Measurements from ENCODE around the gene ELK3.

Gene ELK3

DNA sequence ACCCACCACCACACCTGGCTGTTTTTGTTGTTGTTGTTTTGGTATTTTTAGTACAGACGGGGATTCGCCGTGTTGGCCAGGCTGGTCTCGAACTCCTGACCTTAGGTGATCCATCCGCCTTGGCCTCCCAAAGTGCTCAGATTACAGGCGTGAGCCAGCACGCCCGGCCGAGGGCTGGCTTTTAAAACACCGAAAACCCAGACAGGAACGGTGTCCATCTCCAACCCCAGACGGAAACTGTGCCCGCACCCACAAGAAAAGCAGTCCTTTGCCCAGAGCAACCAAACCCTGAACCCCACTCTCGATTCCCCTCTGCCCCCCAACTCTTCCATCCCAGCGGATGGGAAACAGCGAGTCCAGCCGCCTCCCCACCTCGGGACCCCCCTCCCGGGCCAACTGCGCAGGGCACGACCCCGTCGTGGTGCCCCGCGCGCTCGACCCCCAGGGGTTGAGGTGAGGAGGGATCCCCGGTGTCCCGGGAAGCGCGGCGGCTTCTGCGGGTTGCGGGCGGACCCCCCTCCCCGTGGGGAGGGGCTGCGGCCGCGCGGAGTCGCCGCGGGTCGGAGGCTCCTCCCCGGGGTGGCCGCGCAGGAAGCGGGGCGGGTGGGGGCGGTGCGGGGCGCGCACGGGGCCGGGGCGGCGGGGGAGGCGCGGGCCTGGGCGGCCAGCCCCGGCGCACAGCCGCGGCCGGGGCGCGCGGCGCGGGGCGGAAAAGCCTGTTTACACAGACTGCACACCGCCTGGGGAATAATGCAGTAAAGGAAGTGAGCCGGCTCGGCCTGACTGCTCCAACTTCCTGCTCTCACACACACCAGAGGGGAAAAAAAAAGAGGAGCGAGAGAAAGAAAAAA is at the start of gene ELK3:
TSS of gene ELK3 (plus strand) at position 651 of the 851 bp plus-strand sequence.
- DNase-seq = peak; percentile 67
- peak within 1 kb of the TSS; percentile 90 for H2AFZ ChIP-seq (ENCODE audit: low read depth, low read length)

DNA sequence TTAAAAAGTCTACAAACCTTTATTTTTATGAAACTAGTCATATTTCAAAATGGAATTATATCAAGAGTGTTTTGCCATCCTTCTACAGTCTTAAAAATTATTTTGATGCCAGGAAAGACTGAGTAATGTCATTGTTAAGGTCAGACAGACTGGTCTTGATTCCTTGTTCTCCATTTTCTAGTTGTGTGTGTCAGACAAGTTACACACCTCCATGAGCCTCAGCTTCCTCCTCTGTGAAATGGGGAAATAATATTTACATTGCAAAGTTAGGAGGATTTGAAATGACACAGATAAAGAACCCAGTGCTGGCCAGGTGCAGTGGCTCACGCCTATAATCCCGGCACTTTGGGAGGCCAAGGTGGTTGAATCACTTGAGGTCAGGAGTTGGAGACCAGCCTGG is 47.4 kb upstream of the ELK3 start:
- Histone ChIP-seq H3K4me2 (ENCODE audit: insufficient read depth, low read length) (no peak overlapping the region), H4K20me1 (ENCODE audit: insufficient read depth, low read length) (no peaks in the 10 kb centered on the region), H3K4me3 (ENCODE audit: low read depth in 1 of 2, low read length in 2 of 2) (no peak overlapping the region), H3K79me2 (ENCODE audit: insufficient read depth, low read length) (no peaks in the 10 kb centered on the region), H3K4me1 (ENCODE audit: insufficient read depth, low read length) (peaks cover 5% of the 10 kb centered on the region; the same call in 1 of the 2 replicates), H3K27me3 (ENCODE audit: insufficient read depth, low read length, poor library complexity) (no peaks in the 10 kb centered on the region), H3K36me3 (ENCODE audit: insufficient read depth, low read length) (no peaks in the 10 kb centered on the region), H3K9me3 (ENCODE audit: insufficient read depth, low read length, severe bottlenecking) (no peaks in the 10 kb centered on the region), H2AFZ (ENCODE audit: low read depth, low read length) (no peak overlapping the region), H3K9ac (ENCODE audit: low read depth, low read length) (no peak overlapping the region), H3K27ac (ENCODE audit: low read length) (no peak overlapping the region)
- no peak for TF ChIP-seq EZH2 (IDR thresholded peaks at IDR 0.05; ENCODE audit: borderline replicate concordance, low read depth, low read length, severe bottlenecking)
- TF ChIP-seq, protein P1, sequence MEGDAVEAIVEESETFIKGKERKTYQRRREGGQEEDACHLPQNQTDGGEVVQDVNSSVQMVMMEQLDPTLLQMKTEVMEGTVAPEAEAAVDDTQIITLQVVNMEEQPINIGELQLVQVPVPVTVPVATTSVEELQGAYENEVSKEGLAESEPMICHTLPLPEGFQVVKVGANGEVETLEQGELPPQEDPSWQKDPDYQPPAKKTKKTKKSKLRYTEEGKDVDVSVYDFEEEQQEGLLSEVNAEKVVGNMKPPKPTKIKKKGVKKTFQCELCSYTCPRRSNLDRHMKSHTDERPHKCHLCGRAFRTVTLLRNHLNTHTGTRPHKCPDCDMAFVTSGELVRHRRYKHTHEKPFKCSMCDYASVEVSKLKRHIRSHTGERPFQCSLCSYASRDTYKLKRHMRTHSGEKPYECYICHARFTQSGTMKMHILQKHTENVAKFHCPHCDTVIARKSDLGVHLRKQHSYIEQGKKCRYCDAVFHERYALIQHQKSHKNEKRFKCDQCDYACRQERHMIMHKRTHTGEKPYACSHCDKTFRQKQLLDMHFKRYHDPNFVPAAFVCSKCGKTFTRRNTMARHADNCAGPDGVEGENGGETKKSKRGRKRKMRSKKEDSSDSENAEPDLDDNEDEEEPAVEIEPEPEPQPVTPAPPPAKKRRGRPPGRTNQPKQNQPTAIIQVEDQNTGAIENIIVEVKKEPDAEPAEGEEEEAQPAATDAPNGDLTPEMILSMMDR (IDR thresholded peaks at IDR 0.05; ENCODE audit: borderline replicate concordance, extremely low read depth, low read length, poor library complexity, severe bottlenecking) = no peak
- ATAC-seq (ENCODE audit: insufficient read depth, low read depth) (no peak), DNase-seq (no peak)

More for the DNA sequence above, at the start of gene ELK3:
- Histone ChIP-seq H3K4me3 (ENCODE audit: low read depth in 1 of 2, low read length in 2 of 2) (peak within 1 kb of the TSS; percentile 92 to 99), H3K27ac (ENCODE audit: low read length) (peak within 1 kb of the TSS; percentile 86), H3K4me2 (ENCODE audit: insufficient read depth, low read length) (peak within 1 kb of the TSS; percentile 100), H3K79me2 (ENCODE audit: insufficient read depth, low read length) (peaks cover 27% of the 10 kb centered on the region), H3K9me3 (ENCODE audit: insufficient read depth, low read length, severe bottlenecking) (no peaks in the 10 kb centered on the region), H3K36me3 (ENCODE audit: insufficient read depth, low read length) (no peaks in the 10 kb centered on the region), H3K4me1 (ENCODE audit: insufficient read depth, low read length) (peaks cover 36% of the 10 kb centered on the region), H4K20me1 (ENCODE audit: insufficient read depth, low read length) (peaks cover 4% of the 10 kb centered on the region; the same call in 1 of the 2 replicates), H3K27me3 (ENCODE audit: insufficient read depth, low read length, poor library complexity) (no peaks in the 10 kb centered on the region), H3K9ac (ENCODE audit: low read depth, low read length) (peak within 1 kb of the TSS; percentile 82)
- no peak for TF ChIP-seq EZH2 (IDR thresholded peaks at IDR 0.05; ENCODE audit: borderline replicate concordance, low read depth, low read length, severe bottlenecking)
- TF ChIP-seq, protein P1 (IDR thresholded peaks at IDR 0.05; ENCODE audit: borderline replicate concordance, extremely low read depth, low read length, poor library complexity, severe bottlenecking) = no peak
- ATAC-seq (ENCODE audit: insufficient read depth, low read depth) = peak; percentile 73

DNA sequence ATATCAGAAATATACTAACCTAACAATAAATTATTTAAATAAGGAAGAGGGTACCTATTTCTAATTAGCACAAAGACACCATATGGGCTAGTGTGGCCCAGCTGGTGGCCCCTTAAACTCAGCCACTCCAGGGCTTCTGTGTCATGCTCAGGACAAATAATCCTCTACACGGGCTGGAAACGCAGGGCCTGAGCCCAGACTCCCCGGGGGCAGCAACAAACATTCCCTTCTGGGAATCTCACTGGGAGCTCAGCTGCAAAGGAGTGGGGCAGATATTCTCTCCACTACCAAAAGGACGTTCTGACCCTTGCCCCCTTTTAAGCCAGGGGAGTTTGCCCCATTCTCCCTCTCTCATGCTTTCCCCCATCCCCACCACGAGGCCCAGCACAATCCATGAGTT is 43.7 kb upstream of the ELK3 start:
- Histone ChIP-seq H4K20me1 (ENCODE audit: insufficient read depth, low read length) (no peaks in the 10 kb centered on the region), H2AFZ (ENCODE audit: low read depth, low read length) (no peak overlapping the region), H3K36me3 (ENCODE audit: insufficient read depth, low read length) (no peaks in the 10 kb centered on the region), H3K27ac (ENCODE audit: low read length) (no peak overlapping the region), H3K9me3 (ENCODE audit: insufficient read depth, low read length, severe bottlenecking) (no peaks in the 10 kb centered on the region), H3K9ac (ENCODE audit: low read depth, low read length) (no peak overlapping the region), H3K27me3 (ENCODE audit: insufficient read depth, low read length, poor library complexity) (no peaks in the 10 kb centered on the region), H3K4me1 (ENCODE audit: insufficient read depth, low read length) (no peaks in the 10 kb centered on the region), H3K4me2 (ENCODE audit: insufficient read depth, low read length) (no peak overlapping the region), H3K4me3 (ENCODE audit: low read depth in 1 of 2, low read length in 2 of 2) (no peak overlapping the region), H3K79me2 (ENCODE audit: insufficient read depth, low read length) (no peaks in the 10 kb centered on the region)
- DNase-seq (no peak), ATAC-seq (ENCODE audit: insufficient read depth, low read depth) (no peak)
- no peak for TF ChIP-seq EZH2 (IDR thresholded peaks at IDR 0.05; ENCODE audit: borderline replicate concordance, low read depth, low read length, severe bottlenecking)
- TF ChIP-seq, protein P1 (IDR thresholded peaks at IDR 0.05; ENCODE audit: borderline replicate concordance, extremely low read depth, low read length, poor library complexity, severe bottlenecking) = no peak
